SK-N-SH (cell line): ENCODE results near the gene SPEF1. TPM values are rescaled to one million over a fixed set of nuclear protein-coding genes. Genes with fewer than 3 reads are reported as not detected.

Source experiments
- CTCF ChIA-PET: fragments of 300-600, 350-600 bp; formaldehyde crosslinking; extraction: SDS; loops from one replicate; lab custom pipeline; 2021; lab: Yijun Ruan, JAX
- POLR2A ChIA-PET: fragments of 350-600 bp; sonication (Branson Sonifier 250); formaldehyde crosslinking; extraction: SDS; loops from one replicate; lab custom pipeline; 2020; ENCODE audit warnings: antibody characterized with exemption, inconsistent platforms; lab: Yijun Ruan, JAX
- DNase-seq: peaks from one replicate; pipeline ENCODE4 v3.0.0; 2012
- H2AFZ ChIP-seq: fragments of 200-600 bp; sonication (generic); 2 replicates; pipeline ENCODE4 v1.8.1; 2016; ENCODE audit warnings: antibody characterized with exemption, mild to moderate bottlenecking, low read depth
- H3F3A ChIP-seq: fragments of 200-600 bp; sonication (generic); replicated peaks from 2 replicates; pipeline ENCODE3; 2016; ENCODE audit warnings: antibody characterized with exemption, mild to moderate bottlenecking; ENCODE audit not compliant: insufficient read depth
- H3K27ac ChIP-seq, 2 experiments: fragments of 200-500 bp in 1 of 2; fragments of 200-600 bp in 1 of 2; sonication (Bioruptor generic) in 1 of 2; sonication (generic), shearing (Covaris generic) in 1 of 2; 2 replicates each; pipeline versions ENCODE4 v1.5.1 to v1.6.1; 2014 to 2016; ENCODE audit warnings: low read depth in 2 of 2, inconsistent platforms in 1 of 2, low read length in 1 of 2, mild to moderate bottlenecking in 1 of 2, mixed read lengths in 1 of 2
- H3K27me3 ChIP-seq: fragments of 200-600 bp; sonication (generic), shearing (Covaris generic); 2 replicates; pipeline ENCODE4 v1.6.1; 2016; ENCODE audit warnings: mixed run types; ENCODE audit not compliant: insufficient read depth
- H3K36me3 ChIP-seq, 2 experiments: fragments of 200-500 bp in 1 of 2; fragments of 200-600 bp in 1 of 2; sonication (Bioruptor generic) in 1 of 2; sonication (generic) in 1 of 2; replicated peaks in 1 of 2; 2 replicates each; pipeline versions ENCODE3 to v1.5.1; 2014 to 2016; ENCODE audit warnings: low read length in 1 of 2, mild to moderate bottlenecking in 1 of 2; ENCODE audit not compliant: insufficient read depth in 2 of 2, control insufficient read depth in 1 of 2
- H3K4me1 ChIP-seq, 2 experiments: fragments of 200-500 bp in 1 of 2; fragments of 200-600 bp in 1 of 2; sonication (Bioruptor generic) in 1 of 2; sonication (generic), shearing (Covaris generic) in 1 of 2; 2 replicates each; pipeline versions ENCODE4 v1.5.1 to v1.6.1; 2014 to 2016; ENCODE audit warnings: low read depth in 1 of 2, low read length in 1 of 2, mixed run types in 1 of 2; ENCODE audit not compliant: insufficient read depth in 2 of 2, control insufficient read depth in 1 of 2
- H3K4me2 ChIP-seq: fragments of 200-600 bp; sonication (generic), shearing (Covaris generic); 2 replicates; pipeline ENCODE4 v1.6.1; 2017; ENCODE audit warnings: mixed run types
- H3K4me3 ChIP-seq, 2 experiments: fragments of 200-500 bp in 1 of 2; fragments of 200-600 bp in 1 of 2; sonication (Bioruptor generic) in 1 of 2; sonication (generic), shearing (Covaris generic) in 1 of 2; 2 replicates each; pipeline versions ENCODE4 v1.5.1 to v1.8.1; 2014 to 2016; ENCODE audit warnings: low read depth in 2 of 2, inconsistent platforms in 1 of 2, low read length in 1 of 2, mild to moderate bottlenecking in 1 of 2, mixed read lengths in 1 of 2, moderate library complexity in 1 of 2
- H3K79me2 ChIP-seq: fragments of 200-600 bp; sonication (generic); 2 replicates; pipeline ENCODE4 v1.8.1; 2017; ENCODE audit warnings: mild to moderate bottlenecking; ENCODE audit not compliant: insufficient read depth
- H3K9ac ChIP-seq: fragments of 200-600 bp; sonication (generic); 2 replicates; pipeline ENCODE4 v1.6.1; 2017; ENCODE audit warnings: mixed run types
- H3K9me2 ChIP-seq: fragments of 200-600 bp; sonication (generic); 2 replicates; pipeline ENCODE4 v1.6.1; 2017; ENCODE audit warnings: mixed run types
- H3K9me3 ChIP-seq: fragments of 200-600 bp; sonication (generic); 2 replicates; pipeline ENCODE4 v1.6.1; 2017; ENCODE audit warnings: mixed run types, mild to moderate bottlenecking, moderate library complexity
- H4K20me1 ChIP-seq: fragments of 200-600 bp; sonication (generic); 2 replicates; pipeline ENCODE4 v1.6.1; 2017; ENCODE audit warnings: mild to moderate bottlenecking, mixed run types; ENCODE audit not compliant: insufficient read depth
- CTCF ChIP-seq: fragments of 200-600 bp; sonication (generic); IDR thresholded peaks from 2 replicates; pipeline ENCODE4 v1.6.1; 2017; ENCODE audit warnings: antibody characterized with exemption, mild to moderate bottlenecking, moderate library complexity
- EP300 ChIP-seq, 2 experiments: IDR thresholded peaks; 2 replicates each; pipeline versions ENCODE4 v1.4.0 to v1.6.1; 2012; ENCODE audit warnings: borderline replicate concordance in 1 of 2, low read depth in 1 of 2, low read length in 1 of 2
- FOXM1 ChIP-seq: IDR thresholded peaks from 2 replicates; pipeline ENCODE4 v1.4.0; 2012; ENCODE audit warnings: low read depth, mild to moderate bottlenecking
- IRF3 ChIP-seq: fragments of 150-350 bp; IDR thresholded peaks from 2 replicates; pipeline ENCODE4 v1.6.1; 2016; ENCODE audit warnings: mild to moderate bottlenecking, low read depth, low read length
- MAX ChIP-seq: IDR thresholded peaks from 2 replicates; pipeline ENCODE4 v1.4.0; 2012; ENCODE audit warnings: low read depth
- MEF2A ChIP-seq: IDR thresholded peaks from 2 replicates; pipeline ENCODE4 v1.4.0; 2012; ENCODE audit warnings: low read depth, borderline replicate concordance
- MXI1 ChIP-seq: IDR thresholded peaks from 2 replicates; pipeline ENCODE4 v1.6.1; 2012; ENCODE audit warnings: mild to moderate bottlenecking, low read depth, low read length, improper control_type of control experiment
- NFIC ChIP-seq: IDR thresholded peaks from 2 replicates; pipeline ENCODE4 v1.4.0; 2012; ENCODE audit warnings: borderline replicate concordance
- NRF1 ChIP-seq: IDR thresholded peaks from 2 replicates; pipeline ENCODE4 v1.6.1; 2012; ENCODE audit warnings: low read depth, mild to moderate bottlenecking, low read length
- RAD21 ChIP-seq: IDR thresholded peaks from 2 replicates; pipeline ENCODE4 v1.6.1; 2012; ENCODE audit warnings: mild to moderate bottlenecking, low read length
- RCOR1 ChIP-seq: fragments of 150-350 bp; IDR thresholded peaks from 2 replicates; pipeline ENCODE4 v1.6.1; 2017; ENCODE audit warnings: antibody characterized with exemption, low read length
- RFX5 ChIP-seq: IDR thresholded peaks from 2 replicates; pipeline ENCODE4 v1.6.1; 2012; ENCODE audit warnings: mild to moderate bottlenecking, improper control_type of control experiment, low read length
- SIN3A ChIP-seq: IDR thresholded peaks from 2 replicates; pipeline ENCODE4 v1.6.1; 2012; ENCODE audit warnings: low read depth, mild to moderate bottlenecking, low read length, moderate library complexity, borderline replicate concordance
- SMC3 ChIP-seq: IDR thresholded peaks from 2 replicates; pipeline ENCODE4 v1.6.1; 2012; ENCODE audit warnings: low read depth, low read length, improper control_type of control experiment
- TEAD4 ChIP-seq: IDR thresholded peaks from 2 replicates; pipeline ENCODE4 v1.4.0; 2012; ENCODE audit warnings: mild to moderate bottlenecking, borderline replicate concordance; ENCODE audit not compliant: insufficient read depth
- WGBS: methylation state at CpG from one replicate; pipeline ENCODE4 v1.1.6; 2017; ENCODE audit warnings: low lambda C conversion rate; 5-methylcytosine and 5-hydroxymethylcytosine counted together
- polyA plus RNA-seq, 3 experiments: library from polyadenylated mRNA; depleted of rRNA; stranded (reverse); fragments of >200 nt; gene quantifications; 2 replicates each; pipeline ENCODE4 v1.2.3, GENCODE V29; 2012
- TF ChIP-seq, protein P1 (sequence below): fragments of 150-350 bp; IDR thresholded peaks from 2 replicates; pipeline ENCODE4 v1.6.1; 2017; ENCODE audit warnings: antibody characterized with exemption, low read length, low read depth, borderline replicate concordance

SPEF1 gene
- polyA plus RNA-seq, 1 of the 3 experiments (the other 2 are of a cell fraction), result 1.6 TPM

DNA sequence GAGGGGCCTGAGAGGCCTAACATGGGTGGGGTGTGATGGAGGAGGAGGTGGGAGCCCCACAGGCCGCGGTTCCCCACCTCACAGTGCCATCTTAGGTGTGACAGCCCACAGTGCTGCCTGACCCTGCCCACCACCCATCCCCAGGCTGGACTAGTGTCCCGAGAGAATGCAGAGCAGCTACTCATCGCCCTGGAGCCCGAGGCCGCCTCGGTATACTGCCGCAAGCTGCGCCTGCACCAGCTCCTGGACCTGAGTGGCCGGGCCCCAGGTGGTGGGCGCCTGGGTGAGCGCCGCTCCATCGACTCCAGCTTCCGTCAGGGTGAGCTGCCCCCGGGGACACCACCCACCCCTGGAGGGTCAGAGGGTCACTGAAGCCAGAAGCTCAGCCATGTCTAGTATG, 33.2 kb downstream of the SPEF1 start:
- no peak overlapping the region for H3K27ac ChIP-seq
- H3K27me3 ChIP-seq, result no peaks in the 10 kb centered on the region
- H3K9me3 ChIP-seq, result no peaks in the 10 kb centered on the region
- no peak overlapping the region for H3K4me2 ChIP-seq
- H4K20me1 ChIP-seq, result no peaks in the 10 kb centered on the region
- TF ChIP-seq RFX5 (no peak), MAX (no peak), RAD21 (no peak), MEF2A (no peak), MXI1 (no peak), NFIC (no peak), IRF3 (no peak), NRF1 (no peak), CTCF (no peak), SIN3A (no peak), RCOR1 (no peak), TEAD4 (no peak), EP300 (IDR thresholded peaks at IDR 0.05; ENCODE audit: borderline replicate concordance in 1 of 2, low read depth in 1 of 2, low read length in 1 of 2) (no peak), SMC3 (no peak), FOXM1 (no peak)
- TF ChIP-seq, protein P1, sequence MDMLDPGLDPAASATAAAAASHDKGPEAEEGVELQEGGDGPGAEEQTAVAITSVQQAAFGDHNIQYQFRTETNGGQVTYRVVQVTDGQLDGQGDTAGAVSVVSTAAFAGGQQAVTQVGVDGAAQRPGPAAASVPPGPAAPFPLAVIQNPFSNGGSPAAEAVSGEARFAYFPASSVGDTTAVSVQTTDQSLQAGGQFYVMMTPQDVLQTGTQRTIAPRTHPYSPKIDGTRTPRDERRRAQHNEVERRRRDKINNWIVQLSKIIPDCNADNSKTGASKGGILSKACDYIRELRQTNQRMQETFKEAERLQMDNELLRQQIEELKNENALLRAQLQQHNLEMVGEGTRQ, result no peak
- CTCF ChIA-PET, result interaction anchor here (1.0 to 9.8 kb wide), 9 partner anchors 11 to 74 kb away, joined by 3 to 151 read pairs (median 9); partner anchors contain the start of genes ADISSP and CENPB
- DNase-seq, result no peak
- no peaks in the 10 kb centered on the region for H3K9me2 ChIP-seq
- WGBS, result 78% methylated on average over 7 of the region's 16 CpGs
- POLR2A ChIA-PET, result no interaction called here
- no peak overlapping the region for H3K9ac ChIP-seq
- no peak overlapping the region for H3K4me3 ChIP-seq
- H3K36me3 ChIP-seq, result peaks cover 0 to 3% of the 10 kb centered on the region in 2 experiments
- no peaks in the 10 kb centered on the region for H3F3A ChIP-seq
- H3K79me2 ChIP-seq, result no peaks in the 10 kb centered on the region
- H3K4me1 ChIP-seq, result peaks cover 0 to 9% of the 10 kb centered on the region in 2 experiments; a peak in 1 of 4 replicates
- no peak overlapping the region for H2AFZ ChIP-seq
